HFFc6 (cell line): ENCODE data around the gene RNF14. TPM values are rescaled to one million over a fixed set of nuclear protein-coding genes. Genes with fewer than 3 reads are reported as not detected.
A peak's percentile ranks its signal among the peaks of the same experiment; 100 is the strongest.

ENCODE experiments used
- DNase-seq: peaks from one replicate; pipeline ENCODE4 v3.0.0-alpha.2; 2018
- H3K27ac Mint-ChIP-seq: 2 replicates; pipeline ENCODE4 v1.8.0; 2020; ENCODE audit warnings: mild to moderate bottlenecking, mixed read lengths
- H3K27me3 Mint-ChIP-seq: 2 replicates; pipeline ENCODE4 v1.8.0; 2021; ENCODE audit warnings: mild to moderate bottlenecking, moderate library complexity, mixed read lengths; ENCODE audit not compliant: insufficient read depth
- H3K36me3 Mint-ChIP-seq: 2 replicates; pipeline ENCODE4 v1.8.0; 2021; ENCODE audit warnings: low read depth, mixed read lengths
- H3K4me1 Mint-ChIP-seq: 2 replicates; pipeline ENCODE4 v1.8.0; 2020; ENCODE audit warnings: low read depth, mixed read lengths
- H3K4me3 Mint-ChIP-seq: 2 replicates; pipeline ENCODE4 v1.8.0; 2020; ENCODE audit warnings: mild to moderate bottlenecking, moderate library complexity, mixed read lengths
- H3K9me3 Mint-ChIP-seq: 2 replicates; pipeline ENCODE4 v1.8.0; 2020; ENCODE audit warnings: mild to moderate bottlenecking, mixed read lengths
- CTCF ChIP-seq: fragments of 200-600 bp; sonication (generic); IDR thresholded peaks from 2 replicates; pipeline ENCODE4 v1.5.0; 2021; ENCODE audit warnings: antibody characterized with exemption, mild to moderate bottlenecking
- total RNA-seq, 6 experiments: library from RNA; stranded (reverse); fragmentation: NEBNext Ultra II Directional; extraction: Animal tissue kit (Norgen Biotek cat#: 25700); gene quantifications; 2 replicates in 1 of 6; 3 replicates in 5 of 6; pipeline ENCODE4 v1.2.3, GENCODE V29; 2021

Gene RNF14
- total RNA-seq, 6 experiments from 2014 or later: 56.0 to 65.5 (median 63.0) TPM

GRCh38 chr5:141961466-141961865 lies 7.4 kb upstream of the RNF14 start:
- H3K4me3 Mint-ChIP-seq: no peak overlapping the region
- H3K4me1 Mint-ChIP-seq: peaks cover 18% of the 10 kb centered on the region
- no peak for DNase-seq
- H3K27me3 Mint-ChIP-seq: peaks cover 2% of the 10 kb centered on the region; the same call in 1 of the 2 replicates
- TF ChIP-seq CTCF: no peak
- H3K27ac Mint-ChIP-seq: peak overlapping the region; percentile 70; the same call in 1 of the 2 replicates
- no peaks in the 10 kb centered on the region for H3K36me3 Mint-ChIP-seq
- no peaks in the 10 kb centered on the region for H3K9me3 Mint-ChIP-seq

DNA sequence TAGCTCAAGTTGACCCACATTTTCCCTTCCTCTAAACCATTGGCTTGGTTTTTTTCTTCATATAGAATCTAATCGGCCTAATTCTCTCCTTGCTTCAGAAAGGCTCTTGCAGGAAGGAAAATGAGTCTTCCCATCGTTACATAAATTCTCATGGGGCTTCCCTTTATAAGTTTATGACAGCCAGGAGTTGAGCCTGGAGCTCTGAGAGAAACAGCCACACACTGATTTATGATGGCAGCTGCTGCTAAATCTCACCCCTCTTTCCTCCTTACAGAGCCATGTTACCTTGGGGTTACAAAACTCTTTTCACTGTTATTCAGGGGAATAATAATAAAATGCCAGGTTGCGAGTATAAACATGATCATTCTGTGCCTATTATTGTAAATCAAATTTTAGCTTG lies 5.2 kb upstream of the RNF14 start:
- no peak for DNase-seq
- H3K27me3 Mint-ChIP-seq: no peaks in the 10 kb centered on the region; the same call in 1 of the 2 replicates
- H3K27ac Mint-ChIP-seq: no peak overlapping the region
- H3K36me3 Mint-ChIP-seq: no peaks in the 10 kb centered on the region
- no peaks in the 10 kb centered on the region for H3K9me3 Mint-ChIP-seq
- no peak for TF ChIP-seq CTCF
- H3K4me1 Mint-ChIP-seq: peaks cover 16% of the 10 kb centered on the region
- H3K4me3 Mint-ChIP-seq: no peak overlapping the region

DNA sequence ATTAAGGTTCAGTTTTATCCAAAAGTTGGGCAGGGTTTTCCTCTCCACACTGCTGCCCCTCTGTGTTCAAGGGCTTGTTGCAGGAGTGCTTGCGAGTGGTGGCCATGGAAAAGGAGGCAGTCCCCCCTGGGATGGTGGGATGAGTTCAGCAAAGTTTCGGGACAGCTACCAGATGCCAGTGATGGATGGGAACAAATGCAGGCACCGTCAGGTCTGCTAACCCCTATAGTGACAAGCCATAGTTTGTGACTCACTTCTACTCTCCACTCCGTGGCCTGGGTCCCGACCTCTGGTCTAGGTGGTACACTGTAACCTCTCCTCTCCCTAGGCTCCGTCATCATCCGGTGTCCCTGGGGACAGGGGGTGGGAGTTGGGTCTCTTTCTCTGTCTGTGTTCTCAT lies 3.8 kb upstream of the RNF14 start:
- H3K4me1 Mint-ChIP-seq: peaks cover 22% of the 10 kb centered on the region
- no peak for TF ChIP-seq CTCF
- H3K27me3 Mint-ChIP-seq: peaks cover 2% of the 10 kb centered on the region
- no peak overlapping the region for H3K27ac Mint-ChIP-seq
- H3K36me3 Mint-ChIP-seq: no peaks in the 10 kb centered on the region
- DNase-seq: no peak
- H3K4me3 Mint-ChIP-seq: no peak overlapping the region
- no peaks in the 10 kb centered on the region for H3K9me3 Mint-ChIP-seq

- DNase-seq: no peak
- peaks cover 2% of the 10 kb centered on the region for H3K27me3 Mint-ChIP-seq
- H3K4me1 Mint-ChIP-seq: peaks cover 18% of the 10 kb centered on the region
- no peaks in the 10 kb centered on the region for H3K9me3 Mint-ChIP-seq
- no peak overlapping the region for H3K4me3 Mint-ChIP-seq
- TF ChIP-seq CTCF: no peak
- H3K36me3 Mint-ChIP-seq: peaks cover 5% of the 10 kb centered on the region; the same call in 1 of the 2 replicates
- no peak overlapping the region for H3K27ac Mint-ChIP-seq
Measured at GRCh38 chr5:141966275-141966962, 2.5 kb upstream of the RNF14 start.

- Mint-ChIP-seq H3K9me3 (no peaks in the 10 kb centered on the region), H3K4me1 (peaks cover 18% of the 10 kb centered on the region), H3K27me3 (peaks cover 2% of the 10 kb centered on the region), H3K27ac (no peak overlapping the region), H3K4me3 (no peak overlapping the region), H3K36me3 (peaks cover 5% of the 10 kb centered on the region; the same call in 1 of the 2 replicates)
- no peak for TF ChIP-seq CTCF
- no peak for DNase-seq
Measured at GRCh38 chr5:141966963-141967333, 2.0 kb upstream of the RNF14 start.
